Right lobe of liver (tissue), 4 donors: ENCODE data around the gene BCAN.

Experiments used
- CTCF ChIP-seq, 4 donors: fragments of 200-600 bp in 3 of 4; fragments of 450-650 bp in 1 of 4; IDR thresholded peaks; one replicate each; pipeline versions ENCODE4 v1.5.1 to v1.8.0; 2016 to 2022; ENCODE audit warnings: antibody characterized with exemption in 4 of 4, mild to moderate bottlenecking in 2 of 4
- POLR2A ChIP-seq: fragments of 450-650 bp; IDR thresholded peaks from one replicate; pipeline ENCODE4 v1.6.1; 2017; ENCODE audit warnings: antibody characterized with exemption, mild to moderate bottlenecking
- donor health status: DM: no; HTN: no; CAD: no.
- donor health status: DM: no; HTN: no; CAD: no.
- donor health status: DM: no; HTN: yes; CAD: no.

GRCh38 chr1:156623946-156624813, 17.7 kb upstream of the BCAN start:
- peak in 3 of 4 donors; percentile 19 to 25 (median 20) for TF ChIP-seq CTCF (IDR thresholded peaks at IDR 0.05)
- TF ChIP-seq POLR2A: no peak
